Upper lobe of left lung (tissue), 6 donors: ENCODE data around the gene ZFP36L2. TPM values are rescaled to one million over a fixed set of nuclear protein-coding genes. Genes with fewer than 3 reads are reported as not detected.

Source experiments
- ATAC-seq, 2 donors: fragments of 200-7000 bp; cut with Tn5 transposase; one replicate each; pipeline ENCODE4 v1.9.1; 2022; ENCODE audit warnings: mild to moderate bottlenecking in 2 of 2, moderate library complexity in 2 of 2; ENCODE audit not compliant: low FRiP score in 2 of 2
- DNase-seq, 2 donors: peaks; one replicate each; pipeline ENCODE4 v3.0.0-alpha.2; 2019 to 2020
- H3K27ac ChIP-seq, 4 donors: fragments of 200-600 bp; sonication (generic); one replicate each; pipeline ENCODE4 v1.5.1; 2016 to 2019
- H3K27me3 ChIP-seq, 4 donors: fragments of 200-600 bp; sonication (generic); one replicate each; pipeline ENCODE4 v1.5.1; 2017 to 2019
- H3K36me3 ChIP-seq, 4 donors: fragments of 200-600 bp; sonication (generic); one replicate each; pipeline ENCODE4 v1.5.1; 2016 to 2019
- H3K4me1 ChIP-seq, 4 donors: fragments of 200-600 bp; sonication (generic); one replicate each; pipeline ENCODE4 v1.5.1; 2018 to 2019
- H3K4me3 ChIP-seq, 4 donors: fragments of 200-600 bp; sonication (generic); one replicate each; pipeline ENCODE4 v1.5.1; 2017 to 2019; ENCODE audit warnings: mild to moderate bottlenecking in 2 of 4, moderate library complexity in 1 of 4
- H3K9me3 ChIP-seq, 4 donors: fragments of 200-600 bp; sonication (generic); one replicate each; pipeline ENCODE4 v1.5.1; 2018 to 2019
- CTCF ChIP-seq, 6 experiments: fragments of 450-650 bp in 4 of 6; fragments of 200-600 bp in 2 of 6; sonication (generic) in 2 of 6; IDR thresholded peaks; one replicate each; pipeline ENCODE4 v1.5.1; 2016 to 2019; ENCODE audit warnings: antibody characterized with exemption in 6 of 6
- EP300 ChIP-seq, 4 donors: sonication (generic); formaldehyde crosslinking; IDR thresholded peaks; one replicate each; pipeline ENCODE4 v1.5.1; 2017; ENCODE audit warnings: antibody characterized with exemption in 4 of 4, control low read depth in 2 of 4
- POLR2A ChIP-seq, 4 donors: fragments of 450-650 bp; IDR thresholded peaks; one replicate each; pipeline ENCODE4 v1.5.1; 2016 to 2017; ENCODE audit warnings: antibody characterized with exemption in 4 of 4, mild to moderate bottlenecking in 2 of 4
- POLR2AphosphoS5 ChIP-seq, 2 donors: sonication (generic); formaldehyde crosslinking; IDR thresholded peaks; one replicate each; pipeline ENCODE4 v1.5.1; 2017; ENCODE audit warnings: antibody characterized with exemption in 2 of 2
- WGBS, 2 donors: methylation state at CpG; one replicate each; pipeline ENCODE4 v1.1.5; 2017 to 2018; 5-methylcytosine and 5-hydroxymethylcytosine counted together
- total RNA-seq, 6 donors: library from RNA; depleted of rRNA in 4 of 6; stranded (reverse); fragments of >200 nt in 4 of 6; gene quantifications; one replicate each; pipeline versions ENCODE4 v1.1.0 to v1.2.1, GENCODE V29; 2016 to 2021
- donor health status: DM: no; HTN: no; CAD: no; lungs with moderate emphysema.
- donor health status: DM: no; HTN: yes; CAD: no; lungs with severe emphysema.

ZFP36L2 gene
- total RNA-seq, 6 donors from 2014 or later: 65.4 to 180 (median 127) TPM

GRCh38 chr2:43196768-43197587, 29.4 kb downstream of the ZFP36L2 start:
- peak in 1 of 2 donors; percentile 47 for DNase-seq
- 66 to 73% methylated on average over 12 of the region's 12 CpGs for WGBS, 2 donors

DNA sequence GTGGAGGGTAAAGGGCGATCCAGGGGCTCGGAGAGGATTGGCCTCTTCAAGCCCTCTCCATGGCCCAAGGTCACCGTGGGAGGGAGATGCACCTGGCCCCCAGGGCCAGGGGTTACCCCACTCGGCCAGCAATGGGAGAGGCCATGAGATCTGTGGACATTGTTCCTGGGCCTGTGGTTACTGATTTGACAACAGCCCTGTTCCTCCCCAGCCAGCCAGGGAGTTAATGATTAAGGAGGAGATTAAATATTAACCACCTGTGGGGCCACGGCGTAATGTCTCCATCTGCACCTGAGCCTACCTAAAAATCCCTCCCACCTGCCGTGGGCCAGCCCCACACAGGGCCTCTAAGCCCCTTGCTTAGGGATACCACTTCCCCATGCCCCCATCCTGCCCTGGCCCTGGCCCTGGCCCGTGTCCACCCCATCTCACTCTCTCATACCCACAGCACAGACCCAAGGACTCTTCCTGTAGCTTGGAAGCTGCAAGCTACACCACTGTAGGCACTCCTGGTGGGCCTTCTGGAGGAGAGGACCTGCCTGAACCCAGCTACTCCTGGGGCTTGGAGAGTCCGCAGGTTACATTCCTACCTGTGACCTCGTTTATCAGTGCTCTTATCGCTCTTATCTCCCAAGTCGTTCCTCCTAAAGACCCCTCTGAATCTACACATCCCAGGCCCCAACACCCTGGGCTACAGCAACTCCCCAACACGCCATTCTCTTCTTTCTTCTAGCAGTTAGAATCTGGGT, 32.1 kb downstream of the ZFP36L2 start:
- H3K4me3 ChIP-seq: no peak overlapping the region
- WGBS, 2 donors: 63 to 64% methylated on average over 13 of the region's 13 CpGs
- no peaks in the 10 kb centered on the region for H3K9me3 ChIP-seq
- TF ChIP-seq EP300 (IDR thresholded peaks at IDR 0.05): no peak
- TF ChIP-seq POLR2AphosphoS5 (IDR thresholded peaks at IDR 0.05): no peak
- no peak for TF ChIP-seq POLR2A (IDR thresholded peaks at IDR 0.05)
- no peak for TF ChIP-seq CTCF (IDR thresholded peaks at IDR 0.05)
- ATAC-seq (peak; percentile 43 to 81), DNase-seq (peak in 1 of 2 donors; percentile 71)
- H3K27ac ChIP-seq: peak overlapping the region; percentile 31 to 76 (median 54)
- no peaks in the 10 kb centered on the region for H3K27me3 ChIP-seq
- H3K4me1 ChIP-seq: peaks cover 8 to 25% (median 22%) of the 10 kb centered on the region in 4 donors
- no peaks in the 10 kb centered on the region for H3K36me3 ChIP-seq

More at GRCh38 chr2:43196768-43197587, 29.4 kb downstream of the ZFP36L2 start:
- Histone ChIP-seq H3K27me3 (no peaks in the 10 kb centered on the region), H3K9me3 (no peaks in the 10 kb centered on the region), H3K4me3 (no peak overlapping the region), H3K27ac (no peak overlapping the region), H3K36me3 (no peaks in the 10 kb centered on the region), H3K4me1 (peaks cover 8 to 25% (median 22%) of the 10 kb centered on the region in 4 donors)
- ATAC-seq: no peak
- no peak for TF ChIP-seq POLR2A (IDR thresholded peaks at IDR 0.05)
- no peak for TF ChIP-seq POLR2AphosphoS5 (IDR thresholded peaks at IDR 0.05)
- TF ChIP-seq CTCF (IDR thresholded peaks at IDR 0.05): no peak
- TF ChIP-seq EP300 (IDR thresholded peaks at IDR 0.05): no peak

- H3K27me3 ChIP-seq: no peaks in the 10 kb centered on the region
- no peaks in the 10 kb centered on the region for H3K36me3 ChIP-seq
- H3K27ac ChIP-seq: peak overlapping the region; percentile 31 to 76 (median 54)
- H3K4me1 ChIP-seq: peaks cover 8 to 25% (median 22%) of the 10 kb centered on the region in 4 donors
- WGBS, 2 donors: 39 to 60% methylated on average over 4 of the region's 4 CpGs
- no peak overlapping the region for H3K4me3 ChIP-seq
- no peak for ATAC-seq
- no peak for DNase-seq
- H3K9me3 ChIP-seq: no peaks in the 10 kb centered on the region
- TF ChIP-seq POLR2AphosphoS5 (IDR thresholded peaks at IDR 0.05) (no peak), POLR2A (IDR thresholded peaks at IDR 0.05) (no peak), EP300 (IDR thresholded peaks at IDR 0.05) (no peak), CTCF (IDR thresholded peaks at IDR 0.05) (no peak)
These were observed 32.7 kb downstream of the ZFP36L2 start for GRCh38 chr2:43193652-43194120.

DNA sequence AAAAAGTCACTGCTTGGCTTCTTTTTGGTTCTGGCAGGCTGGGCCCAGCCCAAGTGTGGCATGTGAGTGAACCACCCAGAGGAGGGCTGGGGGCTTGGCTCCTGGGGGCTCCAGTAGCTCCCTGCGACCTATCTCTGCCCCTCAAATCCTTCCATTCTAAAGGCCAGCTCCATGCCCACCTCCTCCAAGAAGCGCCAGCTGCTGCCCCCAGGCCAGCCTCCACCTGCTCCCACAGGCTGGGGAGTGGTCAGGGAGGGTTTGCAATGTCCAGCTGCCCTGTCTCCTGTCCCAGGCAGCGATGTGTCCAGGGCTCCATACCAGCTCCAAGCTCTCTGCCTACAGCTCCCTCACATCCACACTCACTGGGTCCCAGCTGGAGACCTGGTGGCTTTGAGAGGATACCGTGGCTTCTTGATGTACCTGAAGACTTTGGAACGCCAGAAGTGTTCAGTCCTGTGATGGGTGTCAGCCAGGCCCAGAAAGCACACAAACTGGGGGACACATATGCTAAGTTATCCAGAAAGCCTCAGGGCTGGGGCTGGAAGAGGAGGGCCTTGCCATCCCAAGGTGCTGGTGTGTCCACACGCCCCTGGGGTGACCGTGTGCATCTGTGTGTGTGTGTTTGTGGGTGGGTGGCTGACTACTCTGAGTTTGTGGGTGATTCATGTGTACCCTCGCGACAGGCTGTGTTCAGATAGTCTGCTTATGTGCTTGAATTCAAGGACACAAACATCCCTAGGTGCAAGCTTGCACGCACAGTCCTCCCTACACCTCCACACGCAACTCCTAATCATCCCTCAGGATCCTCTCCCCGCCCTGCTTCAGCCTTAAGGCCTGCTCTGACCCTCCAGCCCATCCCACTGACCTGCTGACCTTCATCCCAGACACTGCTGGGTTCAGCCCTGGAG, 33.4 kb downstream of the ZFP36L2 start:
- Histone ChIP-seq H3K27me3 (no peaks in the 10 kb centered on the region), H3K4me1 (peaks cover 8 to 25% (median 22%) of the 10 kb centered on the region in 4 donors), H3K4me3 (no peak overlapping the region), H3K36me3 (no peaks in the 10 kb centered on the region), H3K9me3 (no peaks in the 10 kb centered on the region), H3K27ac (peak overlapping the region in 2 of 4 donors; percentile 62 to 65)
- TF ChIP-seq EP300 (IDR thresholded peaks at IDR 0.05) (no peak), POLR2A (IDR thresholded peaks at IDR 0.05) (no peak), POLR2AphosphoS5 (IDR thresholded peaks at IDR 0.05) (no peak), CTCF (IDR thresholded peaks at IDR 0.05) (no peak)
- DNase-seq (no peak), ATAC-seq (no peak)
- 85 to 86% methylated on average over 9 to 12 of the region's 12 CpGs for WGBS, 2 donors
